Measurements from ENCODE around the gene METRNL. TPM values are rescaled to one million over a fixed set of nuclear protein-coding genes. Genes with fewer than 3 reads are reported as not detected.

The METRNL gene
- total RNA-seq, 2 experiments from 2014 or later, result 16.9 to 23.3 TPM

DNA sequence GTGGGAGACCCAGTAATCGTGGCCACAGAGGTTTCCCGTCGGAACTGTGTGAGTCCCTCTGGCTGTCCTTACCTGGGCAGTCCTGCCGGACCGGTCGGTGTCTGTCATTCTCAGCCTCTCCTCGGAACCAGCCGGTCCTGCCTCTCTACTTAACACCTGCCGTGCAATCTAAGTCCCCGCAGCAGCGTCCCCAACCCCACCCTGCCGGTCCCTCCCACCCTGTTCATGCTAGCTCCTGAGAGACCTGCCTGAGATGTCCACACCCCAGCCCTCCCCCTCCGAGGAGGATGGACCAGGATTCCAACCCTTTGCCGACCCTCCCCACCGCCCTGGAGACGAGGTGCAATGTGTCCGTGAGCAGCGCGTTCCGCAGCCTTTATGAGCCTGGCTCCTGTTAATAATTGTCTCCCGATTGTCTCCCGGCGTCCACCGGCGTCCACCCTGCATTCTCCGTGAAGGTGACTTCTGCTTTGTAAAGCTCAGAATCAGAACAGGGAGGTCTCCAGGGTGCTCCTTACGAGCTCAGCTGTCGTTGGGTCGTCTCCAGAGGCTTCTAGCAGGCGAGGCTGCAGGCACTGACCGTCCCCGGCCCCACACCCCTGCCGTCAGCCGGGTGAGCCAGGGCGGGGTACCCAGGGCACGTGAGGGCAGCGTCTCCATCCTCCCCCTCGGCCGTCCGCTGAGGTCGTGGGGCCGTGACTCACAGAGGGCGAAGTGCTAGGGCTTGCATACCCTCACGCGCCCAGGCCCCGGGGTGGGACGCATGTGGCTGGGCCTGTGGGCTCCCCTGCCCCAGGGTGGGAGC lies 10.1 kb downstream of the METRNL start:
- no peak overlapping the region for H3K4me2 ChIP-seq (ENCODE audit: low read length)
- no peaks in the 10 kb centered on the region for H4K20me1 ChIP-seq (ENCODE audit: insufficient read depth, low read length)
- no peak overlapping the region for H3K27ac ChIP-seq (ENCODE audit: low read depth, low read length, poor library complexity, severe bottlenecking)
- ChIA-PET CTCF (ENCODE audit: unreplicated experiment) (no interaction called here), POLR2A (no interaction called here)
- H3K79me2 ChIP-seq (ENCODE audit: insufficient read depth, low read depth, low read length), result no peaks in the 10 kb centered on the region
- no peak overlapping the region for H3K4me3 ChIP-seq (ENCODE audit: low read depth, low read length, poor library complexity, severe bottlenecking)
- no TSS peak for BruUV-seq (replicated peaks)
- no peaks in the 10 kb centered on the region for H3K4me1 ChIP-seq (ENCODE audit: insufficient read depth, low read length, poor library complexity, severe bottlenecking)
- intact Hi-C loops (cut with micrococcal nuclease; ENCODE audit: unreplicated experiment), result no loop called here
- no peaks in the 10 kb centered on the region for H3K9me3 ChIP-seq (ENCODE audit: low read length)
- H2AFZ ChIP-seq (ENCODE audit: low read length), result no peak overlapping the region
- H3K9me2 ChIP-seq (ENCODE audit: insufficient read depth, low read length), result no peaks in the 10 kb centered on the region
- no peak for TF ChIP-seq EZH2phosphoT487 (IDR thresholded peaks at IDR 0.05; ENCODE audit: borderline replicate concordance, low read depth, low read length)
- TF ChIP-seq, protein P1, sequence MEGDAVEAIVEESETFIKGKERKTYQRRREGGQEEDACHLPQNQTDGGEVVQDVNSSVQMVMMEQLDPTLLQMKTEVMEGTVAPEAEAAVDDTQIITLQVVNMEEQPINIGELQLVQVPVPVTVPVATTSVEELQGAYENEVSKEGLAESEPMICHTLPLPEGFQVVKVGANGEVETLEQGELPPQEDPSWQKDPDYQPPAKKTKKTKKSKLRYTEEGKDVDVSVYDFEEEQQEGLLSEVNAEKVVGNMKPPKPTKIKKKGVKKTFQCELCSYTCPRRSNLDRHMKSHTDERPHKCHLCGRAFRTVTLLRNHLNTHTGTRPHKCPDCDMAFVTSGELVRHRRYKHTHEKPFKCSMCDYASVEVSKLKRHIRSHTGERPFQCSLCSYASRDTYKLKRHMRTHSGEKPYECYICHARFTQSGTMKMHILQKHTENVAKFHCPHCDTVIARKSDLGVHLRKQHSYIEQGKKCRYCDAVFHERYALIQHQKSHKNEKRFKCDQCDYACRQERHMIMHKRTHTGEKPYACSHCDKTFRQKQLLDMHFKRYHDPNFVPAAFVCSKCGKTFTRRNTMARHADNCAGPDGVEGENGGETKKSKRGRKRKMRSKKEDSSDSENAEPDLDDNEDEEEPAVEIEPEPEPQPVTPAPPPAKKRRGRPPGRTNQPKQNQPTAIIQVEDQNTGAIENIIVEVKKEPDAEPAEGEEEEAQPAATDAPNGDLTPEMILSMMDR (conservative IDR thresholded peaks at IDR 0.05; ENCODE audit: low read length), result no peak
- H3K36me3 ChIP-seq (ENCODE audit: insufficient read depth, low read length), result no peaks in the 10 kb centered on the region
- no peak for DNase-seq (ENCODE audit: low spot score)

DNA sequence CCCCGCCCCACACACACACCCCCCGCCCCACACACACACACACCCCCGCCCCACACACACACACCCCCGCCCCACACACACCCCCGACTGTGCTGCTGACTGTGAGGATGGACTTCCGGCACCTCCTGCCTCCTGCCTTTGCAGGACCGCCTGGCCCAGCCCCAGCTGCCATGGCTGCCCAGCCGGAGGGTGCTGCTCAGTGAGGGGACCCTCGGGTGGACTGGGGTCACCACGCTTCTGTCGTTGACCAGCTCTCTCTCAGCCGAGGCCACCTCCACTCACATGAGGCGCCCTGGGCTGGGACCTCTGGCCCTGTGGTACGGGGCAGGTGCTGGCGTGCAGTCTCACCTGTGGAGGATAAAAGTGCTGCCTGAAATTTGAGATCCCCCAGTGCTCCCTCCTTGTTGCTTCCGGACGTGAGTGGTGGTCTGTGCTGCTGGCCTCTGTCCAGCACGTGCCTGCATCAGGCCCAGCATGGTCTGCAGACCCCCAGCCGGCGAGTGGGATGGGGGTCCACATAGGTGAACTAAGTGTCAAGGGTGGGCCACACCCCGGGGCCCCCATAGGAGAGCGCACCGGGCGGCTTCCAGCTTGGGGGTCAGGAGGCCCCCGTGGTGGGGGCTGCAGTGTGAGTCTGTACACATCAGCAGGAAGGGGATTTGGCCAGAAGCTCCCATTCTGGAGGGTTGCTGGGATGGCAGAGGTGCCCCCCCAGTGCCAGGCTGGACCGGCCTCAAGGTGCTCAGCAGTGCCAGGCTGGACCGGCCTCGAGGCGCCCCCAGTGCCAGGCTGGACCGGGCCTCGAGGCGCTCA lies 11.2 kb downstream of the METRNL start:
- Histone ChIP-seq H3K36me3 (ENCODE audit: insufficient read depth, low read length) (no peaks in the 10 kb centered on the region), H3K4me1 (ENCODE audit: insufficient read depth, low read length, poor library complexity, severe bottlenecking) (no peaks in the 10 kb centered on the region), H3K9me3 (ENCODE audit: low read length) (no peaks in the 10 kb centered on the region), H3K4me2 (ENCODE audit: low read length) (no peak overlapping the region), H3K27ac (ENCODE audit: low read depth, low read length, poor library complexity, severe bottlenecking) (no peak overlapping the region), H4K20me1 (ENCODE audit: insufficient read depth, low read length) (no peaks in the 10 kb centered on the region), H3K4me3 (ENCODE audit: low read depth, low read length, poor library complexity, severe bottlenecking) (no peak overlapping the region), H3K79me2 (ENCODE audit: insufficient read depth, low read depth, low read length) (no peaks in the 10 kb centered on the region), H3K9me2 (ENCODE audit: insufficient read depth, low read length) (no peaks in the 10 kb centered on the region), H2AFZ (ENCODE audit: low read length) (no peak overlapping the region)
- intact Hi-C loops (cut with micrococcal nuclease; ENCODE audit: unreplicated experiment), result no loop called here
- CTCF ChIA-PET (ENCODE audit: unreplicated experiment), result no interaction called here
- no TSS peak for BruUV-seq (replicated peaks)
- no peak for DNase-seq (ENCODE audit: low spot score)
- TF ChIP-seq, protein P1 (conservative IDR thresholded peaks at IDR 0.05; ENCODE audit: low read length), result no peak
- TF ChIP-seq EZH2phosphoT487 (IDR thresholded peaks at IDR 0.05; ENCODE audit: borderline replicate concordance, low read depth, low read length), result no peak
- POLR2A ChIA-PET, result no interaction called here

All from OCI-LY7 (cell line).